ENCODE data around the gene JMJD8. TPM values are rescaled to one million over a fixed set of nuclear protein-coding genes. Genes with fewer than 3 reads are reported as not detected.

JMJD8 gene
- total and polyA plus RNA-seq, 12 donors: 50.8 to 137 (median 93.1) TPM

DNA sequence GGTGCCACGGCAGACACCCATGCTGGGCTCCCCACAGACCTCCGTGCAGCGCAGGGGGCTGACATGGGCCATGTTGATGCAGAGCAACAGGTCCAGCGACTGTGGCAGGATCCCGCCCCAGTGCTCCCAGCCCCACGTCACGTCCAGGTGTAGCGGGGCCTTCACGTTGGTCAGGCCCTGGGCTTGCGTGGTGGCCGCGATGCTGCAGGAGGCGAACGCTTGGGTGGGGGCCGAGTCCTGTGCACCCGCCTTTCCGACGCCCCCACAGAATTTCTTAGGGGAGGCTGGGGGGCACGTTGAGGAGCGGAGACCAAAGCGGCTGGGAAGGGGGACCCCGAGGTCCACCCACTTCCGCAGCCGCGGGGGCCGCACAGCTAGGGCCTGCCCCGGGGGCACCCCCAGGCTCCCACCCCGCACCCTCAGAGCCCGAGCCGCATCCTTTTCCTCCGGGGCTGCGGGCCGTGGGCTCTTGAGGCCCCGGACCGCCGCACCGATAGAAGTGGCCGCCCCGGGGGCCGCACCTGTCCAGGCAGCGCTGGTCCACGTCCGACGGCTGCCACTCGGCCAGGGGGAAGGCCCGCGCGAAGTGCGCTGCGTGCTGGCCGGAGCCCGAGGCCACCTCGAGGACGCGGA lies 48.4 kb downstream of the JMJD8 start:
- Histone ChIP-seq H3K4me1 (replicated peaks in 1 of 2) (peaks cover 29 to 36% of the 10 kb centered on the region in 2 donors), H3K27ac (peak overlapping the region in 4 of 5 donors; percentile 98), H3K36me3 (replicated peaks in 1 of 2) (no peaks in the 10 kb centered on the region), H3K4me3 (peak overlapping the region in 3 of 4 donors; percentile 8 to 91 (median 68)), H3K9me3 (replicated peaks in 1 of 3) (no peaks in the 10 kb centered on the region), H3K27me3 (no peaks in the 10 kb centered on the region)
- DNase-seq: peak in 4 of 7 donors; percentile 38 to 57 (median 42)
- WGBS, 4 donors: 0 to 36% (median 4%) methylated on average over 1 to 55 of the region's 55 CpGs
- intact Hi-C loops (cut with DNase I): no loop called here
- peak in 1 of 2 donors; percentile 18 for TF ChIP-seq POLR2A (IDR thresholded peaks at IDR 0.05)
- no peak for TF ChIP-seq CTCF (IDR thresholded peaks at IDR 0.05)

DNA sequence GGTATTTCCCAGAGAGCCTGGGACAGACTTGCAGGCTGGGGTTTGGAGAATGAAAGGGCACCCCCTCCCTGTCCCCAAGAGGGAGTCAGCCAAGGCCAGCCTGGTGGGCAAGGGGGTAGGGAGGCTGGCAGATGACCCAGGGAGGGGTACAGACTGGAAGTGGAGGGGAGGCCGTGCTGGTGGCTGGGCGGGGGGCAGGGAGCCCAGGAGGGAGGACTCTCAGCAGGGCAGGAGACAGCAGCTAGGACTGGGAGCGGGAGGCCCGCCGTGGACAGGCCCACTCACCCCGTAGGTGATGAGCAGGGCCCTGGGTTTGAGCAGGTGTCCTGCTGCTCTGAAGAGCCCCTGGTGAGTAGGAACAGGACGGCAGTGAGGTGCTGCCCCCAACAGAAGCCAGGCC lies 49.1 kb downstream of the JMJD8 start:
- peak overlapping the region in 1 of 4 donors; percentile 91 for H3K4me3 ChIP-seq

DNA sequence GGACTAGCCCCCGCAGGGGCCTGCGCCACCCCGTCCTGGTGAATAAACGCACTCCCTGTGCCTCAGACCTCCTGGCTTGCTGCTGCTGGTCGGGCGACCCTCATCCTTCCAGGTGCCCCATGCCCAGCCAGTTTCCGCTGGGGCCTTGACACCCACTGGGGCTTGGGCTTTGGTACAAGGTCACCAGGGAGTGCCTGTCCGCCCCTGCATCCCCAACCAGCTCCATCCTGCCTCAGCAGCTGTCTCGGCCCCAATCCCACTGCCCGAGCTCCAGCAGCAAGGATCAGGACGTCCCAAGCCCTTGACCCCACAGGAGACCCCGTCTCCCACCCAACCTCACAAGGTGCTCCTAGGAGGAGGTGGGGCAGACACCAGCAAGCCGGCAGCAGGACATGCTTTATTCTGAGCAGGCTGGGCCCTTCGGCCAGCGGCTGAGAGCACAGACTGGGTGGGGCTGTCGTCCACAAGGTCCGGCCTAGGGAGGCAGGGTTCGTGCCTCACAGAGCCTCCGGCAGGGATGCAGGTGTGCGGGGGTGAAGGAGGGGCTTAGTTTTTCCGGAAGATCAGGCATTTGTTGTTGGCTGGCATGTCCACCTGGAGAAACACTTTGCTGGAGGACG lies 50.0 kb downstream of the JMJD8 start:
- Histone ChIP-seq H3K4me1 (replicated peaks in 1 of 2) (peaks cover 27 to 47% of the 10 kb centered on the region in 2 donors), H3K4me3 (no peak overlapping the region), H3K27me3 (no peaks in the 10 kb centered on the region), H3K36me3 (replicated peaks in 1 of 2) (no peaks in the 10 kb centered on the region), H3K27ac (no peak overlapping the region), H3K9me3 (replicated peaks in 1 of 3) (no peaks in the 10 kb centered on the region)
- TF ChIP-seq CTCF (IDR thresholded peaks at IDR 0.05) (no peak), POLR2A (IDR thresholded peaks at IDR 0.05) (no peak)
- 87 to 95% (median 91%) methylated on average over 13 to 22 of the region's 22 CpGs for WGBS, 4 donors
- intact Hi-C loops (cut with DNase I): no loop called here
- DNase-seq: peak in 4 of 7 donors; percentile 15 to 38 (median 32)

More for the DNA sequence above, 49.1 kb downstream of the JMJD8 start:
- TF ChIP-seq CTCF (IDR thresholded peaks at IDR 0.05): no peak
- TF ChIP-seq POLR2A (IDR thresholded peaks at IDR 0.05): no peak
- intact Hi-C loops (cut with DNase I): no loop called here
- Histone ChIP-seq H3K9me3 (replicated peaks in 1 of 3) (no peaks in the 10 kb centered on the region), H3K27me3 (no peaks in the 10 kb centered on the region), H3K36me3 (replicated peaks in 1 of 2) (no peaks in the 10 kb centered on the region), H3K27ac (no peak overlapping the region), H3K4me1 (replicated peaks in 1 of 2) (peaks cover 29 to 43% of the 10 kb centered on the region in 2 donors)
- WGBS, 4 donors: 85 to 100% (median 89%) methylated on average over 2 to 7 of the region's 7 CpGs
- DNase-seq: peak in 3 of 7 donors; percentile 33 to 41 (median 35)

GRCh38 chr16:633336-634050 lies 50.6 kb downstream of the JMJD8 start:
- peaks cover 20 to 40% of the 10 kb centered on the region in 2 donors for H3K4me1 ChIP-seq (replicated peaks in 1 of 2)
- 95 to 97% (median 95%) methylated on average over 25 to 74 of the region's 74 CpGs for WGBS, 4 donors
- no peaks in the 10 kb centered on the region for H3K9me3 ChIP-seq (replicated peaks in 1 of 3)
- TF ChIP-seq POLR2A (IDR thresholded peaks at IDR 0.05) (no peak), CTCF (IDR thresholded peaks at IDR 0.05) (no peak)
- H3K4me3 ChIP-seq: no peak overlapping the region
- H3K27ac ChIP-seq: no peak overlapping the region
- no peaks in the 10 kb centered on the region for H3K27me3 ChIP-seq
- intact Hi-C loops (cut with DNase I): no loop called here
- H3K36me3 ChIP-seq (replicated peaks in 1 of 2): no peaks in the 10 kb centered on the region
- peak in 3 of 7 donors; percentile 18 to 29 (median 20) for DNase-seq

All from adrenal gland (tissue), 12 donors.